GM21381 (cell line): ENCODE results near the gene ELSPBP1.
"Not testable (repeated sequence)": the region's sequence is repeated elsewhere in the genome, so short reads cannot be mapped to it uniquely, and the experiment has no call there.

Experiments
- ATAC-seq: cut with Tn5 transposase; IDR thresholded peaks from one replicate; pipeline ENCODE4 v1.9.1; 2021; ENCODE audit warnings: mild to moderate bottlenecking, moderate library complexity; ENCODE audit not compliant: unreplicated experiment

ELSPBP1 gene

DNA sequence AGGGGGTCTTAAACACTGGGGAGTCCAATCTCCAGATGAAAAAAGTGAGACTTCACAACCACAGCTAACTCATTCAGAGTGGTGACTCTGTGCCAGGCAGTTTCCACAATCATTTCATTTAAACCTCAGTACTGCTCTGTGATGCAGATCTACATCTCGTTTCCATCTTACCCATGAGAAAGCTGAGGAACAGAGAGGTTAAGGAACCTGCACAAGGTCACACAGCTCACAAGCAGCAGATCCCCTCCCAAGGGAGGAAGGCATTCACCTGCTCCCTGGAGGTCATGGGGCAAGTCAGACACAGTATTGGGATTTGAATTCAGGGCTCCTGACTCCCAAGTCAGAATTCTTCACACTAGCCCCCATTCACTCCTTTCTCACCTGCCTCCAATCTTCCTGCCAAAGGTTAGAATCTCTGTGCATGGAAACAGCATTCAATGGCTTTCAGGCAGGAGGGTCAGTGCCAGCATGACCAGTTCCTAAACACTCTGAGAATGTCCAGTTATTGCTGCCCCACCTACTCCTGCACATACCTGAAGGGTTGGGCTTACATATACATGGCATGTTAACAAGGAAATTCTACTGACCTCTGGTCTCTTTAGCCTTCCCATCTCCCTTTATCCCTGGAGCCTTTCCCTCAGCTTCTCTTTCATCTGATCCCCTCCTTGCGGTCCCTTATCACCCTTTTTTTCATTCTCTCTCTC lies 47.6 kb downstream of the ELSPBP1 start:
- ATAC-seq: no peak

DNA sequence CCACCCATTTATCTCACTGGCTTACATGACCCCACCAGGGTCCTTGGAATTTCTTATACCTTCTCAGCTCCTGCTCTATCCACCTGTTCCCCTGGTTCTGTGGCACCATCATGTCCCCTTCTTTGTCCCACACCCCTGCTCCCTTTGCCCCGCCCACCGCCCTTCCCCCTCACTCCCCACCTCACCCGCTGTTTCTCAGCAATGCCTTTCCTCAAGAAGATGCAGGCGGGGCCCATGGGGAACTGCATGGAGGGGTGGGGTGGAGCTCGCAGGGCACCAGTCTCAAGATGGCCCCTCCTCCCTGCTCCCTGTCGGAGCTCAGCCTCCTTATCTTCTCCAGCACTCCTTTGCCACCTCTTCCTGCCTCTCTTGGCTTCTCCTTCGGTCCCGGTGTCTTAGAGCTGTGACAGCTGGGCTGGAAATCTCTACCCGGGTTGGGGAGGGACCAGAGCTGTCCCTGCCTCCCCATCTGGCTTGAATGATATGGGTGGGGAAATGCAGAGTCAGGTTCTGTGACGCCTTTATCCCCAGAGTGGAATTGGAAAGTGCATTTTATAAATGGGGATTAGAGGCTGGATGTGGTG lies 49.3 kb downstream of the ELSPBP1 start, which contains the start of gene CABP5:
Gene CABP5 (minus strand): TSS at position 405 of the 584 bp plus-strand sequence. CDS start 157 bp downstream, at position 248.
- no peak for ATAC-seq

DNA sequence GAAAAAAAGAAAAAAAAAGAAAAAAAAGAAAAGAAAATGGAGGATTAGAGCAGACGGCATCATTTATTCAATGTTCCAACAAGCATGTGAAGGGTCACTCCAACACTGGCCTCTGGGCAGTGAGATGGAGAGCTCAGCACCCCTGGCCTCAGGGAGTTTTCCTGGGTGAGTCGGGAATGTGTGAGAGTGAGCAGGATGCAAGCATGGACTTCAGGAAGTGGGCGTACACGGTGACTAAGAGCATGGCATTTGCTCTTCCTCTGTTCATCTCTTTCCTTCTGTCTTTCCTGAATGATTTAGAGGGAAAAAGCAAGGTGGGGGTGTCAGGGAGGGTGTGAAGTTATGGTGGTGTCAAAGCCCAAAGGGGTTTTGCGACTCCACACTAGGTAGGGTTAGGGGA lies 50.1 kb downstream of the ELSPBP1 start:
- no peak for ATAC-seq

DNA sequence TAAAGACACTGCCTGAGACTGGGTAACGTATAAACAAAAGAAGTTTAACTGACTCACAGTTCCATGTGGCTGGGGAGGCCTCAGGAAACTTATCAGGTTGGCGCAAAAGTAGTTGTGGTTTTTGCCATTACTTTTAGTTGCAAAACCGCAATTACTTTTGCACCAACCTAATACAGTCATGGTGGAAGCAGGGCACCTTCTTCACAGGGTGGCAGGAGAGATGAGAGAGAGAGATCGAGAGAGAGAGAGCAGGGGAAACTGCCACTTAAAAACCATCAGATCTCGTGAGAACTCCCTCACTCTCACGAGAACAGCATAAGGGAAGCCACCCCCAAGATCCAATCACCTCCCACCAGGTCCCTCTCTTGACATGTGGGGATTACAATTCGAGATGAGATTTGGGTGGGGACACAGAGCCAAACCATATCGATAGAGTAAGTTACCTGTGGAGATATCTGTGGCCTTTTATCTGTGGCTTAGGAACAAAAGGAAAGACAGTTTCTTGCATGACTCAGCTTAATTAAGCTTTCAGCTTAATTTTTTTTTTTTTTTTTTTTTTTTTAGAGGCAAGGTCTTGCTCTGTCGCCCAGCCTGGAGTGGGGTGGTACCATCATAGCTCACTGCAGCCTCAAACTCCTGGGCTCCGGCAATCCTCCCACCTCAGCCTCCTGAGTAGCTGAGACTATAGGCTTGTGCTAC lies 57.1 kb downstream of the ELSPBP1 start:
- ATAC-seq: no peak

DNA sequence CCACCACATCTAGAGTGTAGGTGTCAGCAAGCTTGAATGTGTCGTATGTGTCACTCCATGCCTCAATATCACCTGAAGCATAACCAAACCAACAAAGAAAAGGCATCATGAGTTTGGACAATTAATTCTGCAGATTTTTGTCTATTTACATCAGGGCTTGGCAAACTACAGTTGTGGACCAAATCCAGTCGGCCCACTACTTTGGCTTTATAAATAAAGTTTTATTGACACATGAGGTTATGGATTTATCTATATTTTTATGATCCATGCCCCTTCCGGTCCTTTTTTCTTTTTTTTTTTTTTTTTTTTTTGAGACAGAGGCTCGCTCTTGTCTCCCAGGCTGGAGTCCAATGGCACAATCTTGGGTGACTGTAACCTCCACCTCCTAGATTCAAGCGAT lies 58.6 kb downstream of the ELSPBP1 start:
- no peak for ATAC-seq

DNA sequence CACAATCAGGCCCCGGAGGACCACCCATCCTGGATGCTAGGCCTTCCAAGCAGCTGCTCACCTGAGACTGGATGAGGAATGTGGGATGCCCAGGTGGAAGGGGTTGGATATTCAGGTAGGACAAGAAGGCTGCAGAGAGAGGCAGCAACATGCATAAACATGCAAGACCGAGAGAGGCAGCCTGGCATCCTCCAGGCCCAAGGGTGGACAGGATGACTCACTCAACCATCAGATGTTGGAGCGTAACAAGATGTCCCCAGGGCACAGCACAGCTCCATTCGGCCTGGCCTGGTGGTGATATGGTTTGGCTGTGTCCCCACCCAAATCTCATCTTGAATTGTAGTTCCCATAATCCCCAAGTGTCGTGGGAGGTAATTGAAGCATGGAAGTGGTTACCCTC lies 59.4 kb downstream of the ELSPBP1 start:
- ATAC-seq: no peak

DNA sequence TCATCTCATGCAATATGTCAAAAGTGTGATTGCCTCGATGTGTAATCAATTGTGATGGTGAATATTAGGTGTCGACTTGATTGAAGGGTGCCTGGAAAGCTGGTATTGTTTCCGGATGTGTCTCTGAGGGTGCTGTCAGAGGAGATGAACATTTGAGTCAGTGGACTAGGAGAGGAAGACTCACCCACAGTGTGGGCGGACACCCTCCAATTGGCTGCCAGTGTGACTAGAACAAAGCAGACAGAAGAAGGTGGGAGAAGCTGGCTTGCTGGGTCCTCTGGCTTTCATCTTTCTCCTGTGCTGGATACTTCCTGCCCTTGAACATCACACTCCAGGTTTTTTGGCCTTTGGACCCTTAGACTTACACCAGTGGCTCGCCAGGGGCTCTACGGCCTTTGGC lies 64.9 kb downstream of the ELSPBP1 start:
- no peak for ATAC-seq

DNA sequence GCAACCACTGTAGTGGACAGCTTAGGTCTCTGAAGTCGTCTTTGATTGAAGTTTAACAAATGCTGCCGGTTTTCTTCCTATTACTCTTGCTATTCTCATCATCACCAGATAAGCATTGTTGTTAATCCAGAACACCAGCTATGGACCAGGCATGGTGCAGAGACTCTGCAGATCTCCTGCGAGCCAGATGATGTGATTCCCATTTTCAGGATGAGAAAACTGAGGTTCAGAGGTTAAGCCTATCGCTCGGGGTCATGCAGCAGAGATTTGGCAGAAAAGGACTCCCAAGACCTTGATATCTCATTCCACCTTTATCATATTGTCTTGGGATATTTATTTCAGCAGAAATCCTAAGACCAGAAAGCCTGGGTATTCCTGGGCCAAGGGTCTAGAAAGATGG lies 65.9 kb downstream of the ELSPBP1 start:
- no peak for ATAC-seq

DNA sequence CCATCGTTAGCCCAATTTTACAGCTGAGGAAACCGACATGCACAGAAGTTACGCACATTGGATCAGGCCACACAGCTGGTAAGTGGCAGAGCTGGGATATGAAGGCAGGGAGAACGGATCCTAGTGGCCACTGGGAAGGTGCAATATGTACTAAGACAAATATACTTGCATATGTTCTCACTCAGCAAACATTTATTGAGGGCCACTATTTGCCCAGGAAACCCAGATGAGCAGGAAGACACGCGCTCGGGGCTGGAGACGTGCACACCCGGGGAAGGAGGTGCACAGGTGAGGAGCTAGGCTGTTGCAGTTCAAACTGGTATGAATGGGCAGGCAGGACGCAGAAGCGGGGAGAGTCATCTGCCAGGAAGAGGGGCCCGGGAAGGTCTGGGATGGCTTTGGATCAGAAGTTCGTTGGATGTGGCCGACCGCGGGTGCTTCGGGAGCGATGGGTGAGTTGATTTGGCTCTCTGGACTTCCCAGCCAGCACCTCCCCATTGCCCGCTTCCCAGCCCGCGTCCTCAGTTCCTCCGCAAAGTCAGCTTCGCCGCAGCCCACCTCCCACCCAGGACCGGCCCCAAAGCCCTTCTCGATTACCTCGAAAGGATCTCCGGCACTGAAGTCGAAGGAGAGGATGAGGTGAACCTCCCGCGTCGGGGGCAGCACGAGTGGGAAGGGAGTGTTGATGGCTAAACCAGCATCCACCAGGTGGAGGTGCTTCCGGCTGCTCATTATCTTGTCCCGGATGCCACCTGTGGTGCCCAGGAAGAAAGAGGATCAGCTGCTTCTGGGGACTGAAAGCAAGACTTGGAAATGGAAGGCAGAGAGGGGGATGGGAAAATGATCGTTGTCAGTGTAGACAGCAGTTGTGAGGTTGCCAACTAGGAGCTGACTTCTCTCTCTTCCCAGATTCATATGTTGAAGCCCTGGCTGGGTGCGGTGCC lies 67.2 kb downstream of the ELSPBP1 start:
- no peak for ATAC-seq

DNA sequence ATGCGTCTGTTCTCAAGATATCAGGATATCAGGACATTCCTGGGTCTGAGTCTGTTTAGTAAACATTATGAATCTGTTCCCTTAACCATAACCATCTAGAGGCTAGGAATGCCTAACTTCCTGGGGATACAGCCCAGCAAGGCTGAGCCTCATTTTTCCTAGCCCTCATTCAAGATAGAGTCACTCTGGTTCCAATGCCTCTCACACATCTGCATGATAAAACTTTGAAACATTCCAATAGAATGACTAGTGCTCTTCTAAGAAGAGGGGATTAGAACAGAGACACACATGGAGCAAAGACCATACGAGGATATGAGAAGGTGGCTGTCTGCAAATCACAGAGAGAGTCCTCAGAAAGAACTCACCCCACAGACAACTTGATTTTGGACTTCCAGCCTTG lies 70.1 kb downstream of the ELSPBP1 start:
- no peak for ATAC-seq

DNA sequence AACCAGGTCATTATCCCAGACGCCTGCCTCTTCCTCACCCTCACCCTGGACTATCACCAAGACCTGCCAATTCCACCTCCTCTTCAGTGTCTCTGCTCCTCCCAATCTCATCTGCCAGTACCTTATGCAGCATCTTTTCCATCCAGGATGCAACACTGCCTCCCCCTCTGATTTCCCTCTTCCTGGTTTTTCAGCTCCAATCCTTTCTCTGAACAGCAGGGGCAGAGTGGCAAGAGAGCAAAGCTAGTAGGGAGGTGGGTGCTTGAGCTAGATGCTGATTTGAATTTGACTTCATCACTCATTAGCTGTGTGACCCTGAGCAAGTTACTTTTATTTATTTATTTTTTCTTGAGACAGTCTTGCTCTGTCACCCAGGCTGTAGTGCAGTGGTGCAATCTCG lies 75.0 kb downstream of the ELSPBP1 start:
- no peak for ATAC-seq

DNA sequence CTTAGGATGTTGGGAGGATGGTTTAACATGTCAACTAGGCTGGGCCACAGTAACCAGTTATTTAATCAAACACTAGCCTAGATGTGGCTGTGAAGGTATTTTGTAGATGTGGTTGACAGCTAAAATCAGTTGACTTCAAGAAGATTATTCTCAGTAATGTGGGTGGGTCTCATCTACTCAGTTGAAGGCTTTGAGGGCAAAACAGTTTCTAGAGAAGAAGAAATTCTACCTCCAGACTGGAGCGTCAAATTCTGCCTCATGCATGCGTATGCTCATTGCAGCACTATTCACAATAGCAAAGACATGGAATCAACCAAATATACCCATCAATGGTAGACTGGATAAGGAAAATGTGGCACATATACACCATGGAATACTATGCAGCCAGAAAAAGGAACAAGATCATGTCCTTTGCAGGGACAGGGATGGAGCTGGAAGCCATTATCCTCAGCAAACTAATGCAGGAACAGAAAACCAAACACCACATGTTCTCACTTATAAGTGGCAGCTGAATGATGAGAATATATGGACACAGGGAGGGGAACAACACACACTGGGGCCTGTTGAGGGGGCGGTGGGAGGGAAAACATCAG lies 75.8 kb downstream of the ELSPBP1 start:
- not testable (repeated sequence) for ATAC-seq
